ENCODE measurements around the gene ZSCAN31. TPM values are rescaled to one million over a fixed set of nuclear protein-coding genes. Genes with fewer than 3 reads are reported as not detected.

ZSCAN31 gene
- total RNA-seq, 1 experiment from 2014 or later: 6.6 TPM

- TF ChIP-seq, protein P1, sequence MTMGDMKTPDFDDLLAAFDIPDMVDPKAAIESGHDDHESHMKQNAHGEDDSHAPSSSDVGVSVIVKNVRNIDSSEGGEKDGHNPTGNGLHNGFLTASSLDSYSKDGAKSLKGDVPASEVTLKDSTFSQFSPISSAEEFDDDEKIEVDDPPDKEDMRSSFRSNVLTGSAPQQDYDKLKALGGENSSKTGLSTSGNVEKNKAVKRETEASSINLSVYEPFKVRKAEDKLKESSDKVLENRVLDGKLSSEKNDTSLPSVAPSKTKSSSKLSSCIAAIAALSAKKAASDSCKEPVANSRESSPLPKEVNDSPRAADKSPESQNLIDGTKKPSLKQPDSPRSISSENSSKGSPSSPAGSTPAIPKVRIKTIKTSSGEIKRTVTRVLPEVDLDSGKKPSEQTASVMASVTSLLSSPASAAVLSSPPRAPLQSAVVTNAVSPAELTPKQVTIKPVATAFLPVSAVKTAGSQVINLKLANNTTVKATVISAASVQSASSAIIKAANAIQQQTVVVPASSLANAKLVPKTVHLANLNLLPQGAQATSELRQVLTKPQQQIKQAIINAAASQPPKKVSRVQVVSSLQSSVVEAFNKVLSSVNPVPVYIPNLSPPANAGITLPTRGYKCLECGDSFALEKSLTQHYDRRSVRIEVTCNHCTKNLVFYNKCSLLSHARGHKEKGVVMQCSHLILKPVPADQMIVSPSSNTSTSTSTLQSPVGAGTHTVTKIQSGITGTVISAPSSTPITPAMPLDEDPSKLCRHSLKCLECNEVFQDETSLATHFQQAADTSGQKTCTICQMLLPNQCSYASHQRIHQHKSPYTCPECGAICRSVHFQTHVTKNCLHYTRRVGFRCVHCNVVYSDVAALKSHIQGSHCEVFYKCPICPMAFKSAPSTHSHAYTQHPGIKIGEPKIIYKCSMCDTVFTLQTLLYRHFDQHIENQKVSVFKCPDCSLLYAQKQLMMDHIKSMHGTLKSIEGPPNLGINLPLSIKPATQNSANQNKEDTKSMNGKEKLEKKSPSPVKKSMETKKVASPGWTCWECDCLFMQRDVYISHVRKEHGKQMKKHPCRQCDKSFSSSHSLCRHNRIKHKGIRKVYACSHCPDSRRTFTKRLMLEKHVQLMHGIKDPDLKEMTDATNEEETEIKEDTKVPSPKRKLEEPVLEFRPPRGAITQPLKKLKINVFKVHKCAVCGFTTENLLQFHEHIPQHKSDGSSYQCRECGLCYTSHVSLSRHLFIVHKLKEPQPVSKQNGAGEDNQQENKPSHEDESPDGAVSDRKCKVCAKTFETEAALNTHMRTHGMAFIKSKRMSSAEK (CRISPR knock-in tag; IDR thresholded peaks at IDR 0.05; ENCODE audit: borderline replicate concordance): no peak
- no peak for TF ChIP-seq ZSCAN18 (CRISPR knock-in tag; IDR thresholded peaks at IDR 0.05)
- TF ChIP-seq HMGXB4 (CRISPR knock-in tag; IDR thresholded peaks at IDR 0.05): no peak
- no peak for TF ChIP-seq JAZF1 (CRISPR knock-in tag; IDR thresholded peaks at IDR 0.05)
These were observed 32.4 kb downstream of the ZSCAN31 start (continued) for GRCh38 chr6:28303570-28303969.

- H3K4me1 Mint-ChIP-seq: no peaks in the 10 kb centered on the region
- H3K27me3 Mint-ChIP-seq (ENCODE audit: low read depth): no peaks in the 10 kb centered on the region
- peaks cover 9% of the 10 kb centered on the region for H3K36me3 Mint-ChIP-seq
- no peaks in the 10 kb centered on the region for H3K9me3 Mint-ChIP-seq
- ATAC-seq (no peak), DNase-seq (ENCODE audit: low spot score) (no peak)
- ChIA-PET CTCF (no interaction called here), POLR2A (interaction anchor here (0.6 kb wide), 1 partner anchor 262 kb away, joined by 3 read pairs; no protein-coding TSS in a partner anchor)
- no peak overlapping the region for H3K27ac Mint-ChIP-seq
- no peak overlapping the region for H3K4me3 Mint-ChIP-seq
- TF ChIP-seq ZBTB43 (CRISPR knock-in tag; IDR thresholded peaks at IDR 0.05): no peak
- TF ChIP-seq ZNF219 (CRISPR knock-in tag; IDR thresholded peaks at IDR 0.05; ENCODE audit: borderline replicate concordance): no peak
- TF ChIP-seq ZSCAN18 (CRISPR knock-in tag; IDR thresholded peaks at IDR 0.05): no peak
- no peak for TF ChIP-seq TP53 (CRISPR knock-in tag; IDR thresholded peaks at IDR 0.05)
- no peak for TF ChIP-seq ESRRA (CRISPR knock-in tag; IDR thresholded peaks at IDR 0.05; ENCODE audit: borderline replicate concordance)
- TF ChIP-seq JUN (CRISPR knock-in tag; IDR thresholded peaks at IDR 0.05): no peak
- TF ChIP-seq EMX1 (CRISPR knock-in tag; IDR thresholded peaks at IDR 0.05): no peak
- no peak for TF ChIP-seq ZNF138 (CRISPR knock-in tag; conservative IDR thresholded peaks at IDR 0.05)
- TF ChIP-seq FOXK1 (CRISPR knock-in tag; IDR thresholded peaks at IDR 0.05): no peak
- TF ChIP-seq TEAD4 (CRISPR knock-in tag; IDR thresholded peaks at IDR 0.05): no peak
- TF ChIP-seq, protein P2, sequence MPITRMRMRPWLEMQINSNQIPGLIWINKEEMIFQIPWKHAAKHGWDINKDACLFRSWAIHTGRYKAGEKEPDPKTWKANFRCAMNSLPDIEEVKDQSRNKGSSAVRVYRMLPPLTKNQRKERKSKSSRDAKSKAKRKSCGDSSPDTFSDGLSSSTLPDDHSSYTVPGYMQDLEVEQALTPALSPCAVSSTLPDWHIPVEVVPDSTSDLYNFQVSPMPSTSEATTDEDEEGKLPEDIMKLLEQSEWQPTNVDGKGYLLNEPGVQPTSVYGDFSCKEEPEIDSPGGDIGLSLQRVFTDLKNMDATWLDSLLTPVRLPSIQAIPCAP (CRISPR knock-in tag; IDR thresholded peaks at IDR 0.05): no peak
- no peak for TF ChIP-seq ZNF416 (CRISPR knock-in tag; IDR thresholded peaks at IDR 0.05)
- no peak for TF ChIP-seq NR1H2 (CRISPR knock-in tag; IDR thresholded peaks at IDR 0.05)
- TF ChIP-seq NR3C1 (CRISPR knock-in tag; conservative IDR thresholded peaks at IDR 0.05; ENCODE audit: low read depth): no peak
- no peak for TF ChIP-seq ZNF121 (CRISPR knock-in tag; IDR thresholded peaks at IDR 0.05)
- no peak for TF ChIP-seq ARID4B (CRISPR knock-in tag; IDR thresholded peaks at IDR 0.05; ENCODE audit: borderline replicate concordance)
- no peak for TF ChIP-seq TCF7 (CRISPR knock-in tag; IDR thresholded peaks at IDR 0.05; ENCODE audit: low read depth)
These were observed 39.4 kb downstream of the ZSCAN31 start for GRCh38 chr6:28296520-28297060.

All from WTC11 (cell line).